ENCODE measurements around the gene SLC6A17.

- TF ChIP-seq CTCF (IDR thresholded peaks at IDR 0.05): peak; percentile 40
- no peak for TF ChIP-seq ZFX (IDR thresholded peaks at IDR 0.05; ENCODE audit: borderline replicate concordance)
Observed at GRCh38 chr1:110130113-110130591, 20.1 kb upstream of the SLC6A17 start.

Data from 22Rv1 (cell line).